Measurements from ENCODE around the gene HEATR5B. TPM values are rescaled to one million over a fixed set of nuclear protein-coding genes. Genes with fewer than 3 reads are reported as not detected.

HEATR5B gene
- total and polyA plus RNA-seq, 8 donors = 8.7 to 15.5 (median 13.3) TPM

GRCh38 chr2:37117566-37117965, 33.4 kb upstream of the HEATR5B start:
- no peaks in the 10 kb centered on the region for H3K9me3 ChIP-seq
- no peak for ATAC-seq
- no peak for FAIRE-seq
- WGBS, 2 donors = 87 to 95% methylated on average over 1 of the region's 1 CpG
- DNase-seq = no peak
- peaks cover 0 to 29% (median 0%) of the 10 kb centered on the region in 3 donors for H3K36me3 ChIP-seq
- H3K4me1 ChIP-seq = no peaks in the 10 kb centered on the region
- H3K4me3 ChIP-seq = no peak overlapping the region
- no peak overlapping the region for H3K27ac ChIP-seq
- intact Hi-C loops (cut with DNase I) = no loop called here
- no peak for TF ChIP-seq CTCF (IDR thresholded peaks at IDR 0.05)
- H3K27me3 ChIP-seq = no peaks in the 10 kb centered on the region

GRCh38 chr2:37111958-37112357, 27.8 kb upstream of the HEATR5B start:
- Histone ChIP-seq H3K4me1 (no peaks in the 10 kb centered on the region), H3K27me3 (no peaks in the 10 kb centered on the region), H3K36me3 (peaks cover 0 to 37% (median 4%) of the 10 kb centered on the region in 3 donors), H3K9me3 (no peaks in the 10 kb centered on the region), H3K4me3 (no peak overlapping the region), H3K27ac (no peak overlapping the region)
- FAIRE-seq (no peak), DNase-seq (no peak), ATAC-seq (no peak)
- intact Hi-C loops (cut with DNase I) = no loop called here
- 81 to 96% methylated on average over 2 of the region's 2 CpGs for WGBS, 2 donors
- no peak for TF ChIP-seq CTCF (IDR thresholded peaks at IDR 0.05)

GRCh38 chr2:37110306-37111212, 26.4 kb upstream of the HEATR5B start:
- intact Hi-C loops (cut with DNase I) = no loop called here
- peaks cover 0 to 35% (median 7%) of the 10 kb centered on the region in 3 donors for H3K36me3 ChIP-seq

DNA sequence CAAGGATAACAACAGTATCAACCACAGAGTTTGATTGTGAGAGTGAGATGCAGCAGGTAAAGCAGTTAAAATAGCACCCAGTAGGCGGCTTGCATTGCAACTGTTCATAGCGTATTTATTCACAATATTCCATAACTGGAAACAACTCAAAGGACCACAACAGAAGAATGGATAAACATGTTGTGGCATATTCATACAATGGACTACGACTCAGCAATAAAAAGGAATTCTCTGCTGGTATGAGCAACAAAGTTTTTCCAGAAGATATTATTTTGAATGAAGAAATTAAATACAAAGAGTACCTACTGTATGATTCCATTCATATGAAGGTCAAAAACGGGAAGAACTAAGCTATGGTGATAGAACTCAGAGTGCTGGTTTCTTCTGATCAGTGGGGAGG, 25.4 kb upstream of the HEATR5B start:
- intact Hi-C loops (cut with DNase I) = no loop called here
- Histone ChIP-seq H3K4me1 (no peaks in the 10 kb centered on the region), H3K36me3 (peaks cover 0 to 33% (median 7%) of the 10 kb centered on the region in 3 donors), H3K4me3 (no peak overlapping the region), H3K27ac (no peak overlapping the region), H3K9me3 (no peaks in the 10 kb centered on the region), H3K27me3 (no peaks in the 10 kb centered on the region)
- WGBS, 2 donors = 91 to 93% methylated on average over 4 of the region's 4 CpGs
- DNase-seq (no peak), FAIRE-seq (no peak), ATAC-seq (no peak)
- no peak for TF ChIP-seq CTCF (IDR thresholded peaks at IDR 0.05)

More at GRCh38 chr2:37110306-37111212, 26.4 kb upstream of the HEATR5B start:
- no peak for DNase-seq
- 93 to 94% methylated on average over 4 of the region's 4 CpGs for WGBS, 2 donors
- Histone ChIP-seq H3K27ac (no peak overlapping the region), H3K4me1 (no peaks in the 10 kb centered on the region), H3K9me3 (no peaks in the 10 kb centered on the region), H3K27me3 (no peaks in the 10 kb centered on the region), H3K4me3 (no peak overlapping the region)
- TF ChIP-seq CTCF (IDR thresholded peaks at IDR 0.05) = no peak
- no peak for ATAC-seq
- FAIRE-seq = no peak

- Histone ChIP-seq H3K27ac (no peak overlapping the region), H3K36me3 (peaks cover 0 to 18% (median 7%) of the 10 kb centered on the region in 3 donors), H3K4me3 (no peak overlapping the region), H3K27me3 (no peaks in the 10 kb centered on the region), H3K4me1 (no peaks in the 10 kb centered on the region), H3K9me3 (no peaks in the 10 kb centered on the region)
- DNase-seq (no peak), ATAC-seq (no peak), FAIRE-seq (no peak)
- intact Hi-C loops (cut with DNase I) = no loop called here
- 93 to 97% methylated on average over 5 of the region's 5 CpGs for WGBS, 2 donors
- TF ChIP-seq CTCF (IDR thresholded peaks at IDR 0.05) = no peak
Observed at GRCh38 chr2:37105150-37105549, 21.0 kb upstream of the HEATR5B start.
